Activated CD8-positive, alpha-beta T cell treated with anti-CD3 and anti-CD28 coated beads for 36 hours (primary cell): ENCODE measurements around the gene PCBP4. TPM values are rescaled to one million over a fixed set of nuclear protein-coding genes. Genes with fewer than 3 reads are reported as not detected.

Experiments
- ATAC-seq: fragments of 200-7000 bp; cut with Tn5 transposase; one replicate; pipeline ENCODE4 v1.10.0; 2021; ENCODE audit warnings: mild to moderate bottlenecking, moderate library complexity
- CTCF ChIA-PET: fragments of 350-600 bp; sonication (Branson Sonifier 250); formaldehyde crosslinking; loops from one replicate; lab custom pipeline; 2021; ENCODE audit warnings: antibody characterized with exemption; lab: Charles Lee
- POLR2A ChIA-PET: fragments of 350-600 bp; sonication (Branson Sonifier 250); formaldehyde crosslinking; loops from one replicate; lab custom pipeline; 2021; ENCODE audit warnings: antibody characterized with exemption; lab: Charles Lee
- DNase-seq: peaks from one replicate; pipeline ENCODE4 v3.0.0-alpha.2; 2020
- H3K27ac Mint-ChIP-seq: one replicate; pipeline ENCODE4 v1.8.0; 2021; ENCODE audit warnings: mild to moderate bottlenecking, mixed read lengths
- H3K27me3 Mint-ChIP-seq: one replicate; pipeline ENCODE4 v1.8.0; 2021; ENCODE audit warnings: mixed read lengths
- H3K36me3 Mint-ChIP-seq: one replicate; pipeline ENCODE4 v1.8.0; 2021; ENCODE audit warnings: low read depth, mixed read lengths
- H3K4me1 Mint-ChIP-seq: one replicate; pipeline ENCODE4 v1.8.0; 2021; ENCODE audit warnings: low read depth, mixed read lengths
- H3K4me3 Mint-ChIP-seq: one replicate; pipeline ENCODE4 v1.8.0; 2021; ENCODE audit warnings: mild to moderate bottlenecking, moderate library complexity, mixed read lengths
- H3K9me3 Mint-ChIP-seq: one replicate; pipeline ENCODE4 v1.8.0; 2021; ENCODE audit warnings: mixed read lengths
- intact Hi-C: fragments of 100-400 bp; cut with micrococcal nuclease; formaldehyde crosslinking; loops from one replicate; pipeline ENCODE4 v1.10.0; 2022
- total RNA-seq, 2 experiments: library from RNA; stranded (reverse); gene quantifications; one replicate each; pipeline ENCODE4 v1.2.3, GENCODE V29; 2021
- TF ChIP-seq, protein P1 (sequence below): fragments of 200-600 bp; IDR thresholded peaks from one replicate; pipeline ENCODE4 v1.8.0; 2022; ENCODE audit warnings: antibody characterized with exemption, mild to moderate bottlenecking

Gene PCBP4
- total RNA-seq: 1 to 10 TPM; 8.4 to 9.6 TPM

DNA sequence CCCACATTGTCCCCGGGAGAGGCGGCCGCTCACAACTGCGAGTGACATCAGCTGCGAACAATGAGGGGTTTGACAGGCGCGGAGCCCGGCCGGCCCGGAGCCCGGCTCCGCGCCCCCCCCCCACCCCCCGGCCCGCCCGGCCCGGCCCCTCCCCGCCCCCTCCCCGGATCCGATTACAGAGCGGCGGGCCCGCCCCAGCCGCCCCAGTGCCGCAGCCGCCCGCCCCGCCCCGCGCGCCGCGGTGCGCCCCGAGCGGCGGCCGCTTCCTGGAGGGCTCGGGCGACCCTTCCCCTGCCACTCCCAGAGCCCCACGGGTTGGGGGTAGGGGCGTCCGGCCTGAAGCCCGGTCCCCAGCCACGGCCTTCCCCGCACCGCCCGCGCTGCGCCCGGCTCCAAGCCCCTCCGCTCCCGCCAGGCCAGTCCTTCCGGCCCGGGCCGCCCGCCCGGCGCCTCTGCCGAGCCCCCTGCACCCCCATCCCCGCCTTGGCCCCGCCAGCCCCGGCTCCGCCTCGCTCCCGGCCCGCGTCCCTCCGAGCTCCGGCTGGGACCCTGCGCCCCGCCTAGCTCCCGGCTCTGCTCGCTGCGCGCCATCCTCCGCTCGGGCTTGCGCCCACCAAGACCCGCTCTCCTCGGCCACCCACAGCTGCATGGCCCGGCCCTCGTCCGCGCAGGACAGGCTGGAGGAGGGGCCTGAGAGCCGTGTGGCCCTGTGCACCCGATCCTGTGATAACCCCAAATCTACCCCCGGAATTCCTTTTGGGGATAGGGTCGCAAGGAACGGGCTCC, at the start of gene PCBP4:
PCBP4 (minus strand) TSS at position 71 of the 786 bp plus-strand sequence. CDS start 6,214 bp downstream, outside the sequence.
- H3K9me3 Mint-ChIP-seq: no peaks in the 10 kb centered on the region
- ATAC-seq (peak; percentile 68), DNase-seq (no peak)
- intact Hi-C loops: no loop called here
- H3K27me3 Mint-ChIP-seq: no peaks in the 10 kb centered on the region
- peak within 1 kb of the TSS; percentile 72 for H3K4me3 Mint-ChIP-seq
- peaks cover 16% of the 10 kb centered on the region for H3K4me1 Mint-ChIP-seq
- CTCF ChIA-PET: interaction anchor here (1.7 to 3.3 kb wide), 2 partner anchors 15 to 26 kb away, joined by 6 to 14 read pairs; partner anchors contain the start of genes PARP3 and RRP9
- TF ChIP-seq, protein P1, sequence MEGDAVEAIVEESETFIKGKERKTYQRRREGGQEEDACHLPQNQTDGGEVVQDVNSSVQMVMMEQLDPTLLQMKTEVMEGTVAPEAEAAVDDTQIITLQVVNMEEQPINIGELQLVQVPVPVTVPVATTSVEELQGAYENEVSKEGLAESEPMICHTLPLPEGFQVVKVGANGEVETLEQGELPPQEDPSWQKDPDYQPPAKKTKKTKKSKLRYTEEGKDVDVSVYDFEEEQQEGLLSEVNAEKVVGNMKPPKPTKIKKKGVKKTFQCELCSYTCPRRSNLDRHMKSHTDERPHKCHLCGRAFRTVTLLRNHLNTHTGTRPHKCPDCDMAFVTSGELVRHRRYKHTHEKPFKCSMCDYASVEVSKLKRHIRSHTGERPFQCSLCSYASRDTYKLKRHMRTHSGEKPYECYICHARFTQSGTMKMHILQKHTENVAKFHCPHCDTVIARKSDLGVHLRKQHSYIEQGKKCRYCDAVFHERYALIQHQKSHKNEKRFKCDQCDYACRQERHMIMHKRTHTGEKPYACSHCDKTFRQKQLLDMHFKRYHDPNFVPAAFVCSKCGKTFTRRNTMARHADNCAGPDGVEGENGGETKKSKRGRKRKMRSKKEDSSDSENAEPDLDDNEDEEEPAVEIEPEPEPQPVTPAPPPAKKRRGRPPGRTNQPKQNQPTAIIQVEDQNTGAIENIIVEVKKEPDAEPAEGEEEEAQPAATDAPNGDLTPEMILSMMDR: no peak
- POLR2A ChIA-PET: interaction anchor here (0.9 kb wide), 1 partner anchor 25 kb away, joined by 10 read pairs; no protein-coding TSS in a partner anchor
- H3K27ac Mint-ChIP-seq: peak within 1 kb of the TSS; percentile 11
- H3K36me3 Mint-ChIP-seq: peaks cover 2% of the 10 kb centered on the region

GRCh38 chr3:52015438-52016228, 48.4 kb upstream of the PCBP4 start:
- Mint-ChIP-seq H3K27me3 (no peaks in the 10 kb centered on the region), H3K27ac (no peak overlapping the region), H3K4me1 (no peaks in the 10 kb centered on the region), H3K9me3 (no peaks in the 10 kb centered on the region), H3K4me3 (no peak overlapping the region), H3K36me3 (no peaks in the 10 kb centered on the region)
- ChIA-PET CTCF (interaction anchor here (0.9 to 1.9 kb wide), 4 partner anchors 13 to 139 kb away, joined by 3 to 6 read pairs (median 3); partner anchors contain the start of gene POC1A), POLR2A (no interaction called here)
- TF ChIP-seq, protein P1: no peak
- ATAC-seq: no peak
- no peak for DNase-seq
- intact Hi-C loops: no loop called here

- TF ChIP-seq, protein P1: no peak
- DNase-seq (no peak), ATAC-seq (no peak)
- Mint-ChIP-seq H3K27me3 (no peaks in the 10 kb centered on the region), H3K36me3 (no peaks in the 10 kb centered on the region), H3K27ac (no peak overlapping the region), H3K4me3 (no peak overlapping the region), H3K4me1 (no peaks in the 10 kb centered on the region), H3K9me3 (no peaks in the 10 kb centered on the region)
- ChIA-PET POLR2A (no interaction called here), CTCF (interaction anchor here (0.9 to 1.9 kb wide), 5 partner anchors 12 to 130 kb away, joined by 3 to 7 read pairs (median 6); no protein-coding TSS in a partner anchor)
- intact Hi-C loops: no loop called here
These were observed 47.4 kb upstream of the PCBP4 start for GRCh38 chr3:52014613-52015012.

- H3K4me3 Mint-ChIP-seq: no peak overlapping the region
- no peaks in the 10 kb centered on the region for H3K9me3 Mint-ChIP-seq
- TF ChIP-seq, protein P1: no peak
- H3K27me3 Mint-ChIP-seq: no peaks in the 10 kb centered on the region
- H3K4me1 Mint-ChIP-seq: no peaks in the 10 kb centered on the region
- intact Hi-C loops: no loop called here
- H3K36me3 Mint-ChIP-seq: no peaks in the 10 kb centered on the region
- no peak for DNase-seq
- no peak overlapping the region for H3K27ac Mint-ChIP-seq
- POLR2A ChIA-PET: no interaction called here
- CTCF ChIA-PET: interaction anchor here (0.9 to 1.9 kb wide), 7 partner anchors 10 to 131 kb away, joined by 3 to 7 read pairs (median 5); no protein-coding TSS in a partner anchor
- ATAC-seq: no peak
These were observed 46.7 kb upstream of the PCBP4 start for GRCh38 chr3:52013802-52014598.
